MM.1S (cell line): ENCODE results near the gene POMGNT2.

Source experiments
- CTCF ChIP-seq: fragments of 300-600 bp; sonication (generic); IDR thresholded peaks from 2 replicates; pipeline ENCODE4 v1.5.1; 2016; ENCODE audit warnings: antibody characterized with exemption, low read length, mixed read lengths
- EZH2phosphoT487 ChIP-seq: fragments of 300-600 bp; sonication (generic); IDR thresholded peaks from 2 replicates; pipeline ENCODE4 v1.6.1; 2018; ENCODE audit warnings: antibody characterized with exemption, low read length

- TF ChIP-seq CTCF, result no peak
- TF ChIP-seq EZH2phosphoT487, result no peak
These were observed 43.8 kb downstream of the POMGNT2 start for GRCh38 chr3:43062040-43062563.
